Tibial nerve (tissue), 4 donors: Measurements from ENCODE around the gene IRX5. TPM values are rescaled to one million over a fixed set of nuclear protein-coding genes. Genes with fewer than 3 reads are reported as not detected.

ENCODE experiments used
- DNase-seq, 2 donors: peaks; one replicate each; pipeline ENCODE4 v3.0.0-alpha.2; 2019; ENCODE audit warnings: low spot score in 2 of 2
- H3K27ac ChIP-seq, 4 donors: fragments of 200-600 bp; sonication (generic) in 3 of 4; one replicate each; pipeline ENCODE4 v1.5.1; 2017 to 2019; ENCODE audit warnings: mild to moderate bottlenecking in 1 of 4
- H3K27me3 ChIP-seq, 2 donors: fragments of 200-600 bp; sonication (generic) in 1 of 2; one replicate each; pipeline versions ENCODE4 v1.5.1 to v1.6.0; 2017 to 2019
- H3K36me3 ChIP-seq, 3 donors: fragments of 200-600 bp; sonication (generic); one replicate each; pipeline ENCODE4 v1.5.1; 2018 to 2019
- H3K4me1 ChIP-seq, 4 donors: fragments of 200-600 bp; sonication (generic) in 3 of 4; one replicate each; pipeline ENCODE4 v1.5.1; 2017 to 2019
- H3K4me3 ChIP-seq, 4 donors: fragments of 200-600 bp; sonication (generic) in 3 of 4; one replicate each; pipeline ENCODE4 v1.5.1; 2017 to 2019; ENCODE audit warnings: mild to moderate bottlenecking in 1 of 4, moderate library complexity in 1 of 4
- H3K9me3 ChIP-seq, 4 donors: fragments of 200-600 bp; sonication (generic) in 3 of 4; one replicate each; pipeline ENCODE4 v1.5.1; 2017 to 2019
- CTCF ChIP-seq, 5 experiments: fragments of 200-600 bp in 3 of 5; fragments of 450-650 bp in 2 of 5; sonication (generic) in 3 of 5; IDR thresholded peaks; one replicate each; pipeline ENCODE4 v1.5.1; 2016 to 2019; ENCODE audit warnings: antibody characterized with exemption in 5 of 5, mild to moderate bottlenecking in 3 of 5, moderate library complexity in 2 of 5
- EP300 ChIP-seq, 2 donors: sonication (generic); formaldehyde crosslinking; IDR thresholded peaks; one replicate each; pipeline ENCODE4 v1.6.1; 2017; ENCODE audit warnings: antibody characterized with exemption in 2 of 2, mild to moderate bottlenecking in 1 of 2
- POLR2A ChIP-seq, 2 donors: fragments of 450-650 bp; IDR thresholded peaks; one replicate each; pipeline ENCODE4 v1.6.1; 2017; ENCODE audit warnings: antibody characterized with exemption in 2 of 2, mild to moderate bottlenecking in 2 of 2, moderate library complexity in 2 of 2
- WGBS, 2 donors: methylation state at CpG; one replicate each; pipeline ENCODE4 v1.1.5; 2018; 5-methylcytosine and 5-hydroxymethylcytosine counted together
- total RNA-seq, 4 donors: library from RNA; depleted of rRNA; stranded (reverse); fragments of >200 nt; gene quantifications; one replicate each; pipeline ENCODE4 v1.1.0, GENCODE V29; 2016

The IRX5 gene
- total RNA-seq, 4 donors from 2014 or later = not detected

- no peak overlapping the region for H3K4me3 ChIP-seq
- H3K27me3 ChIP-seq = peaks cover 18 to 92% of the 10 kb centered on the region in 2 donors
- no peaks in the 10 kb centered on the region for H3K9me3 ChIP-seq
- no peak for TF ChIP-seq POLR2A (IDR thresholded peaks at IDR 0.05)
- no peak for TF ChIP-seq EP300 (IDR thresholded peaks at IDR 0.05)
- no peak for TF ChIP-seq CTCF (IDR thresholded peaks at IDR 0.05)
- H3K27ac ChIP-seq = no peak overlapping the region
- no peak for DNase-seq
- WGBS, 2 donors = 20 to 23% methylated on average over 28 to 30 of the region's 30 CpGs
- peaks cover 0 to 75% (median 39%) of the 10 kb centered on the region in 4 donors for H3K4me1 ChIP-seq
- H3K36me3 ChIP-seq = no peaks in the 10 kb centered on the region
Measured at GRCh38 chr16:54934481-54935265, 4.0 kb downstream of the IRX5 start.

GRCh38 chr16:54935266-54935968 is 4.8 kb downstream of the IRX5 start:
- H3K4me1 ChIP-seq = peaks cover 0 to 68% (median 34%) of the 10 kb centered on the region in 4 donors
- no peak overlapping the region for H3K27ac ChIP-seq
- no peak for TF ChIP-seq EP300 (IDR thresholded peaks at IDR 0.05)
- no peak for TF ChIP-seq CTCF (IDR thresholded peaks at IDR 0.05)
- TF ChIP-seq POLR2A (IDR thresholded peaks at IDR 0.05) = no peak
- no peaks in the 10 kb centered on the region for H3K36me3 ChIP-seq
- H3K4me3 ChIP-seq = no peak overlapping the region
- H3K9me3 ChIP-seq = no peaks in the 10 kb centered on the region
- WGBS, 2 donors = 16 to 18% methylated on average over 28 of the region's 28 CpGs
- H3K27me3 ChIP-seq = peaks cover 18 to 93% of the 10 kb centered on the region in 2 donors
- no peak for DNase-seq

- Histone ChIP-seq H3K27ac (no peak overlapping the region), H3K27me3 (peaks cover 16 to 99% of the 10 kb centered on the region in 2 donors), H3K4me3 (no peak overlapping the region), H3K36me3 (no peaks in the 10 kb centered on the region), H3K9me3 (no peaks in the 10 kb centered on the region), H3K4me1 (peaks cover 0 to 63% (median 31%) of the 10 kb centered on the region in 4 donors)
- TF ChIP-seq POLR2A (IDR thresholded peaks at IDR 0.05) (no peak), CTCF (IDR thresholded peaks at IDR 0.05) (no peak), EP300 (IDR thresholded peaks at IDR 0.05) (no peak)
- DNase-seq = no peak
- 9 to 10% methylated on average over 51 to 55 of the region's 56 CpGs for WGBS, 2 donors
Measured at GRCh38 chr16:54936201-54936978, 5.7 kb downstream of the IRX5 start.

GRCh38 chr16:54936979-54937670 is 6.5 kb downstream of the IRX5 start:
- TF ChIP-seq EP300 (IDR thresholded peaks at IDR 0.05) (no peak), CTCF (IDR thresholded peaks at IDR 0.05) (no peak), POLR2A (IDR thresholded peaks at IDR 0.05) (no peak)
- H3K9me3 ChIP-seq = no peaks in the 10 kb centered on the region
- DNase-seq = no peak
- H3K4me1 ChIP-seq = peaks cover 0 to 56% (median 26%) of the 10 kb centered on the region in 4 donors
- 2 to 4% methylated on average over 16 to 25 of the region's 39 CpGs for WGBS, 2 donors
- H3K36me3 ChIP-seq = no peaks in the 10 kb centered on the region
- H3K4me3 ChIP-seq = peak overlapping the region in 1 of 4 donors; percentile 23
- peaks cover 11 to 99% of the 10 kb centered on the region in 2 donors for H3K27me3 ChIP-seq
- no peak overlapping the region for H3K27ac ChIP-seq
